Testis (tissue), 2 donors: Measurements from ENCODE around the gene CALHM3.

Source experiments
- POLR2A ChIP-seq: fragments of 450-650 bp; IDR thresholded peaks from one replicate; pipeline ENCODE4 v1.6.1; 2017; ENCODE audit warnings: antibody characterized with exemption, mild to moderate bottlenecking, moderate library complexity
- TF ChIP-seq, protein P1 (sequence below), 3 experiments: fragments of 450-650 bp in 2 of 3; fragments of 200-600 bp in 1 of 3; sonication (generic) in 1 of 3; IDR thresholded peaks; one replicate each; pipeline ENCODE4 v1.5.1; 2016 to 2019; ENCODE audit warnings: antibody characterized with exemption in 3 of 3, mild to moderate bottlenecking in 2 of 3, moderate library complexity in 1 of 3

DNA sequence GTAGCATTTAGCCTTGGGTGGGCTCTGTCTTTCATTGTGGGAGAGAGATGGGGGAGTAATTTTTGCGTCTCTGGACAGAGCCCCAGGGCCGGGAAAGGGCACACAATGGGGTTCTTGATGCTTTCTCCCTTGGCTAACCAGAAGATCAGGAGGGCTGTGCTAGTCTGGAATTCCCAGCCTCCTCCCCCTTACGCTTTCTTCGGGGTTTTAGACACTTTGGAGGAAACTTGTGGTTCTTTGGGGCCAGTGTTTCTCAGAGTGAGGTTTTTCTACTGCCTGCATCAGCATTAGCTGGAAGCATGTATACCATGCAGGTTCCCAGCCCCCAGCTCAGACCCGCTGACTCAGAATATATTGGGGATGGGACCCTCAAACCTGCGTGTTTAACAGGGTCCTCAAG, 21.4 kb upstream of the CALHM3 start:
- TF ChIP-seq, protein P1, sequence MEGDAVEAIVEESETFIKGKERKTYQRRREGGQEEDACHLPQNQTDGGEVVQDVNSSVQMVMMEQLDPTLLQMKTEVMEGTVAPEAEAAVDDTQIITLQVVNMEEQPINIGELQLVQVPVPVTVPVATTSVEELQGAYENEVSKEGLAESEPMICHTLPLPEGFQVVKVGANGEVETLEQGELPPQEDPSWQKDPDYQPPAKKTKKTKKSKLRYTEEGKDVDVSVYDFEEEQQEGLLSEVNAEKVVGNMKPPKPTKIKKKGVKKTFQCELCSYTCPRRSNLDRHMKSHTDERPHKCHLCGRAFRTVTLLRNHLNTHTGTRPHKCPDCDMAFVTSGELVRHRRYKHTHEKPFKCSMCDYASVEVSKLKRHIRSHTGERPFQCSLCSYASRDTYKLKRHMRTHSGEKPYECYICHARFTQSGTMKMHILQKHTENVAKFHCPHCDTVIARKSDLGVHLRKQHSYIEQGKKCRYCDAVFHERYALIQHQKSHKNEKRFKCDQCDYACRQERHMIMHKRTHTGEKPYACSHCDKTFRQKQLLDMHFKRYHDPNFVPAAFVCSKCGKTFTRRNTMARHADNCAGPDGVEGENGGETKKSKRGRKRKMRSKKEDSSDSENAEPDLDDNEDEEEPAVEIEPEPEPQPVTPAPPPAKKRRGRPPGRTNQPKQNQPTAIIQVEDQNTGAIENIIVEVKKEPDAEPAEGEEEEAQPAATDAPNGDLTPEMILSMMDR (IDR thresholded peaks at IDR 0.05): no peak
- no peak for TF ChIP-seq POLR2A
